H9 (cell line): ENCODE data around the gene SSPN. TPM values are rescaled to one million over a fixed set of nuclear protein-coding genes. Genes with fewer than 3 reads are reported as not detected.

ENCODE experiments used
- DNase-seq: peaks from one replicate; pipeline ENCODE4 v3.0.0-alpha.2; 2017
- H2AFZ ChIP-seq: one replicate; pipeline ENCODE4 v1.6.1; 2013; ENCODE audit warnings: mild to moderate bottlenecking, low read length, control low read depth, moderate library complexity
- H2AK5ac ChIP-seq: 2 replicates; pipeline ENCODE4 v1.6.1; 2013; ENCODE audit warnings: low read length, control low read depth, mixed read lengths; ENCODE audit not compliant: insufficient read length
- H2BK120ac ChIP-seq: one replicate; pipeline ENCODE4 v1.6.1; 2013; ENCODE audit warnings: low read depth, mild to moderate bottlenecking, low read length, control low read depth, inconsistent platforms; ENCODE audit not compliant: poor library complexity, severe bottlenecking
- H2BK12ac ChIP-seq: 2 replicates; pipeline ENCODE4 v1.6.1; 2013; ENCODE audit warnings: low read length, control low read depth, mixed read lengths, low read depth; ENCODE audit not compliant: insufficient read length
- H2BK15ac ChIP-seq: 2 replicates; pipeline ENCODE4 v1.6.1; 2013; ENCODE audit warnings: low read depth, low read length, control low read depth
- H2BK20ac ChIP-seq: one replicate; pipeline ENCODE4 v1.6.1; 2013; ENCODE audit warnings: low read depth, mild to moderate bottlenecking, low read length, control low read depth, inconsistent platforms; ENCODE audit not compliant: poor library complexity, severe bottlenecking
- H2BK5ac ChIP-seq: 2 replicates; pipeline ENCODE4 v1.6.1; 2013; ENCODE audit warnings: low read length, control low read depth, mixed read lengths; ENCODE audit not compliant: insufficient read length
- H3K14ac ChIP-seq: 2 replicates; pipeline ENCODE4 v1.6.1; 2013; ENCODE audit warnings: low read length, control low read depth; ENCODE audit not compliant: insufficient read depth
- H3K18ac ChIP-seq: 2 replicates; pipeline ENCODE4 v1.6.1; 2013; ENCODE audit warnings: low read depth, mild to moderate bottlenecking, mixed read lengths, low read length, control low read depth; ENCODE audit not compliant: insufficient read length
- H3K23ac ChIP-seq: 2 replicates; pipeline ENCODE4 v1.6.1; 2013; ENCODE audit warnings: low read length, control low read depth, mixed read lengths, low read depth; ENCODE audit not compliant: insufficient read length
- H3K23me2 ChIP-seq: 2 replicates; pipeline ENCODE4 v1.6.1; 2013; ENCODE audit warnings: low read depth, mild to moderate bottlenecking, mixed read lengths, low read length, control low read depth; ENCODE audit not compliant: insufficient read length, poor library complexity, severe bottlenecking
- H3K27ac ChIP-seq: 2 replicates; pipeline ENCODE4 v1.5.1; 2013; ENCODE audit warnings: low read length, control low read depth, mixed read lengths, low read depth; ENCODE audit not compliant: insufficient read length
- H3K27me3 ChIP-seq: 2 replicates; pipeline ENCODE4 v1.6.1; 2013; ENCODE audit warnings: low read length, control low read depth, inconsistent platforms; ENCODE audit not compliant: insufficient read depth
- H3K4ac ChIP-seq: 2 replicates; pipeline ENCODE4 v1.6.1; 2013; ENCODE audit warnings: low read depth, mild to moderate bottlenecking, control low read depth, inconsistent platforms, low read length, moderate library complexity
- H3K4me1 ChIP-seq: 2 replicates; pipeline ENCODE4 v1.6.1; 2013; ENCODE audit warnings: low read length, control low read depth, inconsistent platforms; ENCODE audit not compliant: insufficient read depth
- H3K4me2 ChIP-seq: 2 replicates; pipeline ENCODE4 v1.6.1; 2013; ENCODE audit warnings: low read length, control low read depth, mixed read lengths; ENCODE audit not compliant: insufficient read length, insufficient read depth
- H3K56ac ChIP-seq: 2 replicates; pipeline ENCODE4 v1.6.1; 2013; ENCODE audit warnings: low read depth, mild to moderate bottlenecking, mixed read lengths, low read length, control low read depth; ENCODE audit not compliant: insufficient read length
- H3K79me1 ChIP-seq: 2 replicates; pipeline ENCODE4 v1.6.1; 2013; ENCODE audit warnings: low read depth, mild to moderate bottlenecking, moderate library complexity, low read length, control low read depth, inconsistent platforms; ENCODE audit not compliant: insufficient read depth, poor library complexity, severe bottlenecking
- H3K79me2 ChIP-seq: 2 replicates; pipeline ENCODE4 v1.6.1; 2013; ENCODE audit warnings: low read length, control low read depth, inconsistent platforms; ENCODE audit not compliant: insufficient read depth
- H3K9ac ChIP-seq: 2 replicates; pipeline ENCODE4 v1.6.1; 2013; ENCODE audit warnings: low read length, control low read depth, mixed read lengths; ENCODE audit not compliant: insufficient read length; ENCODE audit errors: extremely low read depth
- H3K9me3 ChIP-seq: one replicate; pipeline ENCODE4 v1.6.1; 2013; ENCODE audit warnings: low read depth, low read length, inconsistent platforms; ENCODE audit not compliant: control insufficient read depth
- H3T11ph ChIP-seq: one replicate; pipeline ENCODE4 v1.6.1; 2013; ENCODE audit warnings: mild to moderate bottlenecking, low read length, control low read depth, inconsistent platforms
- H4K20me1 ChIP-seq: one replicate; pipeline ENCODE4 v1.6.1; 2013; ENCODE audit not compliant: control insufficient read depth, insufficient read length, insufficient read depth
- H4K5ac ChIP-seq: 2 replicates; pipeline ENCODE4 v1.6.1; 2013; ENCODE audit warnings: low read depth, mild to moderate bottlenecking, mixed read lengths, low read length, control low read depth; ENCODE audit not compliant: insufficient read length
- H4K8ac ChIP-seq: replicated peaks from 2 replicates; pipeline ENCODE4 v1.6.1; 2013; ENCODE audit warnings: low read length, control low read depth, mixed read lengths, low read depth; ENCODE audit not compliant: insufficient read length
- H4K91ac ChIP-seq: 2 replicates; pipeline ENCODE4 v1.6.1; 2013; ENCODE audit warnings: low read depth, mild to moderate bottlenecking, moderate library complexity, mixed read lengths, low read length, control low read depth; ENCODE audit not compliant: insufficient read length
- H3K27ac Mint-ChIP-seq, 3 experiments: 2 replicates in 2 of 3; 3 replicates in 1 of 3; pipeline ENCODE4 v1.8.0; 2020 to 2021; ENCODE audit warnings: mixed read lengths in 3 of 3, mild to moderate bottlenecking in 1 of 3, moderate library complexity in 1 of 3
- H3K27me3 Mint-ChIP-seq: 2 replicates; pipeline ENCODE4 v1.8.0; 2021; ENCODE audit warnings: low read depth, mild to moderate bottlenecking, moderate library complexity, mixed read lengths
- H3K36me3 Mint-ChIP-seq, 3 experiments: 2 replicates in 2 of 3; 3 replicates in 1 of 3; pipeline ENCODE4 v1.8.0; 2020 to 2021; ENCODE audit warnings: low read depth in 3 of 3, mixed read lengths in 3 of 3; ENCODE audit not compliant: insufficient read depth in 1 of 3
- H3K4me1 Mint-ChIP-seq, 2 experiments: 2 replicates each; pipeline ENCODE4 v1.8.0; 2020; ENCODE audit warnings: mixed read lengths in 2 of 2
- H3K4me3 Mint-ChIP-seq, 2 experiments: 2 replicates in 1 of 2; 3 replicates in 1 of 2; pipeline ENCODE4 v1.8.0; 2020 to 2021; ENCODE audit warnings: mild to moderate bottlenecking in 2 of 2, mixed read lengths in 2 of 2, moderate library complexity in 1 of 2
- H3K9me3 Mint-ChIP-seq, 2 experiments: 2 replicates in 1 of 2; 3 replicates in 1 of 2; pipeline ENCODE4 v1.8.0; 2020; ENCODE audit warnings: mild to moderate bottlenecking in 2 of 2, mixed read lengths in 2 of 2, moderate library complexity in 1 of 2
- WGBS: extraction: QIAGEN DNeasy Blood & Tissue Kit; methylation state at CpG from one replicate; pipeline ENCODE4 v1.1.7; 2013; ENCODE audit warnings: missing lambda C conversion rate, low lambda C conversion rate, mixed read lengths; ENCODE audit not compliant: insufficient read length; ENCODE audit errors: extremely low coverage; 5-methylcytosine and 5-hydroxymethylcytosine counted together
- total RNA-seq: library from RNA; stranded (reverse); gene quantifications from 2 replicates; pipeline ENCODE4 v1.2.1, GENCODE V29; 2021
- TF ChIP-seq, protein P1 (sequence below): fragments of 200-600 bp; sonication (generic); conservative IDR thresholded peaks from 3 replicates; pipeline ENCODE4 v1.8.0; 2021; ENCODE audit warnings: antibody characterized with exemption, mild to moderate bottlenecking

SSPN gene
- total RNA-seq, 1 experiment from 2014 or later, result 0.81 TPM

- no peak overlapping the region for H3K23ac ChIP-seq
- no peak overlapping the region for H3K4me2 ChIP-seq
- H3K4me3 Mint-ChIP-seq, result no peak overlapping the region
- H2BK15ac ChIP-seq, result no peak overlapping the region
- no peak overlapping the region for H2BK12ac ChIP-seq
- no peak overlapping the region for H3K9ac ChIP-seq
- H3K4me1 ChIP-seq, result no peaks in the 10 kb centered on the region
- H3K4ac ChIP-seq, result no peak overlapping the region
- H3K9me3 ChIP-seq, result no peaks in the 10 kb centered on the region
- H2BK5ac ChIP-seq, result no peak overlapping the region
- WGBS, result no CpG with 5 or more reads among the region's 2 CpGs
- H2BK120ac ChIP-seq, result no peak overlapping the region
- no peaks in the 10 kb centered on the region for H3K79me1 ChIP-seq
- H3K4me1 Mint-ChIP-seq, result no peaks in the 10 kb centered on the region
- H3K36me3 Mint-ChIP-seq, result no peaks in the 10 kb centered on the region
- no peaks in the 10 kb centered on the region for H3K27me3 ChIP-seq
- no peak for DNase-seq
- H2AK5ac ChIP-seq, result no peak overlapping the region
- H3K23me2 ChIP-seq, result no peaks in the 10 kb centered on the region
- H3K27ac Mint-ChIP-seq, result no peak overlapping the region
- no peaks in the 10 kb centered on the region for H3K9me3 Mint-ChIP-seq
- no peak overlapping the region for H4K91ac ChIP-seq
- no peaks in the 10 kb centered on the region for H4K20me1 ChIP-seq
- no peak overlapping the region for H3K56ac ChIP-seq
- no peak overlapping the region for H3K27ac ChIP-seq
- H3K27me3 Mint-ChIP-seq, result peaks cover 11% of the 10 kb centered on the region
- H4K8ac ChIP-seq, result no peak overlapping the region
- no peak overlapping the region for H2BK20ac ChIP-seq
- H2AFZ ChIP-seq, result no peak overlapping the region
- H3K18ac ChIP-seq, result no peak overlapping the region
- TF ChIP-seq, protein P1, sequence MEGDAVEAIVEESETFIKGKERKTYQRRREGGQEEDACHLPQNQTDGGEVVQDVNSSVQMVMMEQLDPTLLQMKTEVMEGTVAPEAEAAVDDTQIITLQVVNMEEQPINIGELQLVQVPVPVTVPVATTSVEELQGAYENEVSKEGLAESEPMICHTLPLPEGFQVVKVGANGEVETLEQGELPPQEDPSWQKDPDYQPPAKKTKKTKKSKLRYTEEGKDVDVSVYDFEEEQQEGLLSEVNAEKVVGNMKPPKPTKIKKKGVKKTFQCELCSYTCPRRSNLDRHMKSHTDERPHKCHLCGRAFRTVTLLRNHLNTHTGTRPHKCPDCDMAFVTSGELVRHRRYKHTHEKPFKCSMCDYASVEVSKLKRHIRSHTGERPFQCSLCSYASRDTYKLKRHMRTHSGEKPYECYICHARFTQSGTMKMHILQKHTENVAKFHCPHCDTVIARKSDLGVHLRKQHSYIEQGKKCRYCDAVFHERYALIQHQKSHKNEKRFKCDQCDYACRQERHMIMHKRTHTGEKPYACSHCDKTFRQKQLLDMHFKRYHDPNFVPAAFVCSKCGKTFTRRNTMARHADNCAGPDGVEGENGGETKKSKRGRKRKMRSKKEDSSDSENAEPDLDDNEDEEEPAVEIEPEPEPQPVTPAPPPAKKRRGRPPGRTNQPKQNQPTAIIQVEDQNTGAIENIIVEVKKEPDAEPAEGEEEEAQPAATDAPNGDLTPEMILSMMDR, result no peak
- H4K5ac ChIP-seq, result no peak overlapping the region
- H3K79me2 ChIP-seq, result no peaks in the 10 kb centered on the region
- H3T11ph ChIP-seq, result no peak overlapping the region
- no peak overlapping the region for H3K14ac ChIP-seq
Observed at GRCh38 chr12:26212988-26213387, 17.6 kb downstream of the SSPN start.
